ENCODE data around the gene AP3B1. TPM values are rescaled to one million over a fixed set of nuclear protein-coding genes. Genes with fewer than 3 reads are reported as not detected.

AP3B1 gene
- total RNA-seq, 1 experiment from 2014 or later = 27.4 TPM

DNA sequence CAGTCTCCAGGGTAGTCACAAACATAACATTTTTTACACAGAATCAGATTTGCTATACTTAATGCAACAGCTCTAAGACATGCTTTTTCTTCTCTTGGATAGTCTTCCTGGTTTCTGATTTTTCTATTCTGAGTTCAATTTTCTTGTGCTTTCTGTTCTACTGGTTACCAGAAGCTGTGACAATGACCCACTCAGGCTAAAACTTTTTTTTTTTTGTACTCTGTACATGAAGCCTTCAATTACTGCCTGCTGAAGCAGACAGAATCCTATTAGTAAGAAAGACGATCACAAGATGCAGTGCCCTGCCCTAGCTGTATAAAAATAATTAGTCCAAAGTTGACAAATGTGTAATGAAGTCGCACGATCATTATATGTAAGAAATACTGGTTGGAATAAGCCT is 287.3 kb downstream of the AP3B1 start:
- no peak for DNase-seq
- H2AFZ ChIP-seq (ENCODE audit: low read length) = no peak overlapping the region
- no peak overlapping the region for H3K9ac ChIP-seq (ENCODE audit: low read length)
- no peaks in the 10 kb centered on the region for H4K20me1 ChIP-seq (ENCODE audit: insufficient read depth, low read depth, low read length)
- H3K4me2 ChIP-seq (ENCODE audit: low read depth, low read length, poor library complexity, severe bottlenecking) = no peak overlapping the region
- H3K27ac ChIP-seq (ENCODE audit: low read length) = no peak overlapping the region
- H3K9me2 ChIP-seq (replicated peaks; ENCODE audit: insufficient read depth, low read length) = no peaks in the 10 kb centered on the region
- no peak overlapping the region for H3K4me3 ChIP-seq (ENCODE audit: low read length)
- H3K9me3 ChIP-seq (ENCODE audit: low read length) = no peaks in the 10 kb centered on the region
- H3K4me1 ChIP-seq (ENCODE audit: low read length) = peaks cover 14% of the 10 kb centered on the region
- no peaks in the 10 kb centered on the region for H3K79me2 ChIP-seq (ENCODE audit: low read length)
- no peaks in the 10 kb centered on the region for H3K27me3 ChIP-seq (ENCODE audit: low read length)
- no peaks in the 10 kb centered on the region for H3K36me3 ChIP-seq (ENCODE audit: insufficient read depth, low read length)

DNA sequence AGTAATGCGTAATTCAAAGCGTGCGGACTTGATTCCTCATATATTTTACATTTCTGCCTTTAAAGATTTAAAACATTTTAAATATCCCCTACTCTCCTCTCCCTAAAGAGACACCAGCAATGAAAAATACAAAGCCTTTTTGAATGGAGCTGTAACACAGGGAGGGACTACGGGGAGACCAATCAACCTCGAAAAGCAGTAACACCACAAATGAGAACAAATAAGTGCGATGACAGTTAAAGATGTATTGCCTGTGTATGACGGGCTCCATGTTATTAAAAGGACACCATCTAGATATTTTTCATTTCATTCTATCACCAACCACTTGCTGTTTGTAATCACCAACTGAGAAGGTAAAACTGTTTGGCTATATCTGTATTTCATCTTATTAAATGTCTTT is 288.0 kb downstream of the AP3B1 start:
- Histone ChIP-seq H3K27me3 (ENCODE audit: low read length) (no peaks in the 10 kb centered on the region), H3K4me2 (ENCODE audit: low read depth, low read length, poor library complexity, severe bottlenecking) (no peak overlapping the region), H3K79me2 (ENCODE audit: low read length) (no peaks in the 10 kb centered on the region), H4K20me1 (ENCODE audit: insufficient read depth, low read depth, low read length) (no peaks in the 10 kb centered on the region), H3K36me3 (ENCODE audit: insufficient read depth, low read length) (no peaks in the 10 kb centered on the region), H3K4me1 (ENCODE audit: low read length) (peaks cover 14% of the 10 kb centered on the region), H3K4me3 (ENCODE audit: low read length) (no peak overlapping the region), H3K9ac (ENCODE audit: low read length) (no peak overlapping the region), H2AFZ (ENCODE audit: low read length) (no peak overlapping the region), H3K27ac (ENCODE audit: low read length) (no peak overlapping the region), H3K9me2 (replicated peaks; ENCODE audit: insufficient read depth, low read length) (no peaks in the 10 kb centered on the region), H3K9me3 (ENCODE audit: low read length) (no peaks in the 10 kb centered on the region)
- DNase-seq = no peak

DNA sequence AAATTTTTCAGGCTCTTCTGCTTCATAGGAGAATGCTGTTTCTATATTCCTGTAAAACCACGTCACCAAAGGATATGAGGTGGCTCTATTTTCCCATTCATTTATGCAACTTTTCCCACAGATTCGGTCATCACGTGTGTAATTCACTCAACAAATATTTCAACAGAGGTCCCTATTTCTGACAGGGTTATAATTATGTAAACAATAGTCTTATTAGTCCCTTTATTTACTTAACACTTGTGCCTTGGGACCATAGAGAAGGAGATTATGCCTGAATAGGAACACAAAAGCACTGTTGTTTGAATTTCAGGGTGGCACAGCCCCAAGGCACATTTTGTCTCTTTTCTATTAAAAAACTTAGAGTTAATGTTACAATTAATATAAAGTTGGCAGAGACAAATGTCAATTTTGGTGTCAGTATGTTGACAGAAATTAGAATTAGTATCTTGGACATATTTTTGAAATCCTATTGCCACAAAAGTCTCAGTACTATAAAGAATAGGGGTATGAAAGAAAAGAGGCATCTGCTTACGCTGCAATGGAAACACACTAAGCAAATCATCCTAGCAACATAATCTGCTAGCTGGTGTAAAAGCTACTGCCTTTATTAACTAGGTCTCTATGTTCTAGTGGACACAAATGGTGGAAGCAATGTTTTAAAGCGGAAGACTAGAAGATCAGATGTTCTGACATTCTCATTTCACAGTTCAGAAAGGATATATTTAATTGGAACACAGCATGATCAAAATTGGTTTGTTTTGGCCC is 289.3 kb downstream of the AP3B1 start:
- no peaks in the 10 kb centered on the region for H4K20me1 ChIP-seq (ENCODE audit: insufficient read depth, low read depth, low read length)

DNA sequence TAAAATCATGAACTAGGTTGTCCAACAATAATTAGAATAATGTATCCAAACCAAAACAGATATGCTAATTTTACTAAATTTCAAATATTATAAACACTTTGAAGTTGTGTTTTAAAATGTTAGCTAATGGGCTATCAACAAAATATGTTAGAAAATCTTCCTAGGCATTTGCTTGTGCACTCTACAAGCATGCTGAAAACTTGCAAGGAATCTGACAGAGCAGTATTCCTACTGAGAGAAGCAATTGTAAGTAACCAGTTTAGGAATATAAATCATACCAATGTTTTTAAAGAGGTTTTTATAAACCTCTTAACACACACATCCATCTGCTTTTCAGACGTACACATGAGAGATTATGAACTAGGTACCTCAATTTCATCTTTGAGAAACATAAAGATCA is 289.9 kb downstream of the AP3B1 start:
- Histone ChIP-seq H3K27me3 (ENCODE audit: low read length) (no peaks in the 10 kb centered on the region), H3K4me2 (ENCODE audit: low read depth, low read length, poor library complexity, severe bottlenecking) (no peak overlapping the region), H2AFZ (ENCODE audit: low read length) (no peak overlapping the region), H3K9me2 (replicated peaks; ENCODE audit: insufficient read depth, low read length) (no peaks in the 10 kb centered on the region), H3K9me3 (ENCODE audit: low read length) (no peaks in the 10 kb centered on the region), H3K4me3 (ENCODE audit: low read length) (no peak overlapping the region), H3K27ac (ENCODE audit: low read length) (no peak overlapping the region), H3K36me3 (ENCODE audit: insufficient read depth, low read length) (no peaks in the 10 kb centered on the region), H3K4me1 (ENCODE audit: low read length) (peaks cover 14% of the 10 kb centered on the region), H3K79me2 (ENCODE audit: low read length) (no peaks in the 10 kb centered on the region), H3K9ac (ENCODE audit: low read length) (no peak overlapping the region), H4K20me1 (ENCODE audit: insufficient read depth, low read depth, low read length) (no peaks in the 10 kb centered on the region)
- DNase-seq = no peak

More for the DNA sequence above, 289.3 kb downstream of the AP3B1 start:
- no peaks in the 10 kb centered on the region for H3K9me2 ChIP-seq (replicated peaks; ENCODE audit: insufficient read depth, low read length)
- no peaks in the 10 kb centered on the region for H3K9me3 ChIP-seq (ENCODE audit: low read length)
- no peak overlapping the region for H3K4me3 ChIP-seq (ENCODE audit: low read length)
- no peak overlapping the region for H3K27ac ChIP-seq (ENCODE audit: low read length)
- no peak overlapping the region for H3K4me2 ChIP-seq (ENCODE audit: low read depth, low read length, poor library complexity, severe bottlenecking)
- peaks cover 14% of the 10 kb centered on the region for H3K4me1 ChIP-seq (ENCODE audit: low read length)
- H3K9ac ChIP-seq (ENCODE audit: low read length) = no peak overlapping the region
- no peaks in the 10 kb centered on the region for H3K36me3 ChIP-seq (ENCODE audit: insufficient read depth, low read length)
- H3K79me2 ChIP-seq (ENCODE audit: low read length) = no peaks in the 10 kb centered on the region
- DNase-seq = no peak
- no peaks in the 10 kb centered on the region for H3K27me3 ChIP-seq (ENCODE audit: low read length)
- H2AFZ ChIP-seq (ENCODE audit: low read length) = no peak overlapping the region

DNA sequence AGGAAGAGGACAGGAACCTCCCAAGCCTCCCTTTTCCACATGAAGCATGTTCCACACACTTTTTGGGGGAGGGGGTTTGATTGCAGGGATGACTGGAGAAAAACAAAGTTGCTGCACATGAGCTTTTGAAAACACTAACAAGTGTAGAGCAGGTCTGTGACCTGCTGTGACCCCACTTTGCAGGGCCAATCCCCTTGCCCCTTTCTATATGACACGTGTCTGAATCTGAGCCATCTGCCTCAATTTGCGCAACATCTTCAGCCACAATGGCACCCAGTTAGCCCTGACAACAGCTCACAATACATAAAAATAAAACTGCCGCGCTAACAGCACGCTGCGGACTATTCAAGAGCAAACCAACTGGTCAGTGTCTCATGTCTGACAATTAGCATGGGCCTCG is 290.6 kb downstream of the AP3B1 start:
- Histone ChIP-seq H3K9me3 (ENCODE audit: low read length) (no peaks in the 10 kb centered on the region), H3K4me2 (ENCODE audit: low read depth, low read length, poor library complexity, severe bottlenecking) (no peak overlapping the region), H3K4me1 (ENCODE audit: low read length) (peaks cover 14% of the 10 kb centered on the region), H4K20me1 (ENCODE audit: insufficient read depth, low read depth, low read length) (no peaks in the 10 kb centered on the region), H3K9me2 (replicated peaks; ENCODE audit: insufficient read depth, low read length) (no peaks in the 10 kb centered on the region), H3K4me3 (ENCODE audit: low read length) (no peak overlapping the region), H3K27me3 (ENCODE audit: low read length) (no peaks in the 10 kb centered on the region), H3K27ac (ENCODE audit: low read length) (no peak overlapping the region), H3K79me2 (ENCODE audit: low read length) (no peaks in the 10 kb centered on the region), H3K36me3 (ENCODE audit: insufficient read depth, low read length) (no peaks in the 10 kb centered on the region), H2AFZ (ENCODE audit: low read length) (no peak overlapping the region), H3K9ac (ENCODE audit: low read length) (no peak overlapping the region)
- DNase-seq = no peak

DNA sequence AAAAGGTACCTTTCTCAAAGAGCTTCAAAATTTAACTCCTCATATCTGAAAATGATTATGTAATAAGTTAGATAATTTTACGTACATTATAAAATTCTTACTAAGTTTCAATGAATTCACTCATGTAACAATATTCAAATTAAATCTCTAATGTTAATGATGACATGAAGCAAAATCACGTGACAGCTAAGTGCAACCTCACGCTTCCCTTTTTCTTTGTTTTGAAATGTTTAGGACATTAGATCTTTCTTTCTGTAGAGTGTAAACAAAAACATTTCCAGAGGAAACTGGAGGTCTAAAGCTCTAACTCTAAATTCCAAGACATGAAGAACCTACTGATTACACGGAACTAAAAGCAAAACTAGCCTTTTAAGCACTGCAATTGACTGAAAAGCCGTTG is 291.0 kb downstream of the AP3B1 start:
- no peak overlapping the region for H3K9ac ChIP-seq (ENCODE audit: low read length)
- DNase-seq = no peak
- H3K4me3 ChIP-seq (ENCODE audit: low read length) = no peak overlapping the region
- H3K27ac ChIP-seq (ENCODE audit: low read length) = no peak overlapping the region
- no peaks in the 10 kb centered on the region for H3K9me2 ChIP-seq (replicated peaks; ENCODE audit: insufficient read depth, low read length)
- H3K36me3 ChIP-seq (ENCODE audit: insufficient read depth, low read length) = no peaks in the 10 kb centered on the region
- no peaks in the 10 kb centered on the region for H3K9me3 ChIP-seq (ENCODE audit: low read length)
- H3K4me1 ChIP-seq (ENCODE audit: low read length) = peaks cover 14% of the 10 kb centered on the region
- H4K20me1 ChIP-seq (ENCODE audit: insufficient read depth, low read depth, low read length) = no peaks in the 10 kb centered on the region
- no peak overlapping the region for H2AFZ ChIP-seq (ENCODE audit: low read length)
- H3K4me2 ChIP-seq (ENCODE audit: low read depth, low read length, poor library complexity, severe bottlenecking) = no peak overlapping the region
- H3K79me2 ChIP-seq (ENCODE audit: low read length) = no peaks in the 10 kb centered on the region
- no peaks in the 10 kb centered on the region for H3K27me3 ChIP-seq (ENCODE audit: low read length)

DNA sequence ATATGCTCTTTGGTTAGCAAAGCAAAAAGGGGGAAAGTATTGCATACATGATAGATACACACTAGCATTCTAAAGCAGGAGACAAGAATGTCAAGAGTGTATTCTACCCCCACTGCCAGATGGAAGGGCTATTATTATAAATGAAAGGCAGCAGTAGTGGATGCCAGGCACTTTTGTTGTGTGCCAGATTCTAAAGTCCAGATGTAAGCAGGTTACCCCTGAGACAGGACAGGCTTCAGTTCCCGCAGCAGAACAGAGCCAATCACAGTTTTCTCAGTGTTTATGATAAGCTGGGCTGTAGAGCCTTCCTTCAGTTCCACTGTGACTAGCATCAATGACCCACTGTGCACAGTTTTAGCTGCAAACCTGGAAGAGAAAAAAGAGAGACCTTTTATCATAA is 291.8 kb downstream of the AP3B1 start:
- Histone ChIP-seq H3K79me2 (ENCODE audit: low read length) (no peaks in the 10 kb centered on the region), H3K4me2 (ENCODE audit: low read depth, low read length, poor library complexity, severe bottlenecking) (no peak overlapping the region), H3K9me3 (ENCODE audit: low read length) (no peaks in the 10 kb centered on the region), H3K4me1 (ENCODE audit: low read length) (peaks cover 12% of the 10 kb centered on the region), H3K4me3 (ENCODE audit: low read length) (no peak overlapping the region), H3K36me3 (ENCODE audit: insufficient read depth, low read length) (no peaks in the 10 kb centered on the region), H3K27me3 (ENCODE audit: low read length) (no peaks in the 10 kb centered on the region), H3K9me2 (replicated peaks; ENCODE audit: insufficient read depth, low read length) (no peaks in the 10 kb centered on the region), H2AFZ (ENCODE audit: low read length) (no peak overlapping the region), H4K20me1 (ENCODE audit: insufficient read depth, low read depth, low read length) (no peaks in the 10 kb centered on the region), H3K27ac (ENCODE audit: low read length) (no peak overlapping the region), H3K9ac (ENCODE audit: low read length) (no peak overlapping the region)
- no peak for DNase-seq

DNA sequence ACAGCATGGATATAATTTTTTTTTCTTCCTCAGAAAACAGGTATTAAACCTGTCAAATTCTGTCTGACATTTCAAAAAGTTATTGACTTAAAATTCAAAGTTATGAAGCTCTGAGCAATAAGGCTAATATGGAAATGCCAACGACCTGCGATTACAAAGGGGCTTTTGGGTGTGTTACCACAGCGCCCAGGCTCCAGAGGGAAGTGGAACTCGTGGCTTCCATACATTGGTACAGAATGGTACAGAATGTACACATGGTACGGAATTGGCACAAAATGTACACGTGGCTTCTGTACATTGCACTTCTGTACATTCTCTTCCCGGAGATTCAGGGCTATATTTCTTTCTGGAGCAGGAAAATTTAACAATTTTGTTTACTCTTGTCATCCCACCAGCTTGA is 293.3 kb downstream of the AP3B1 start:
- Histone ChIP-seq H3K27me3 (ENCODE audit: low read length) (no peaks in the 10 kb centered on the region), H4K20me1 (ENCODE audit: insufficient read depth, low read depth, low read length) (no peaks in the 10 kb centered on the region), H3K4me1 (ENCODE audit: low read length) (peaks cover 12% of the 10 kb centered on the region), H3K79me2 (ENCODE audit: low read length) (no peaks in the 10 kb centered on the region), H3K4me3 (ENCODE audit: low read length) (no peak overlapping the region), H3K27ac (ENCODE audit: low read length) (no peak overlapping the region), H3K4me2 (ENCODE audit: low read depth, low read length, poor library complexity, severe bottlenecking) (no peak overlapping the region), H3K9ac (ENCODE audit: low read length) (no peak overlapping the region), H2AFZ (ENCODE audit: low read length) (no peak overlapping the region), H3K9me3 (ENCODE audit: low read length) (no peaks in the 10 kb centered on the region), H3K9me2 (replicated peaks; ENCODE audit: insufficient read depth, low read length) (no peaks in the 10 kb centered on the region), H3K36me3 (ENCODE audit: insufficient read depth, low read length) (no peaks in the 10 kb centered on the region)
- no peak for DNase-seq
